IMR-90 (cell line): ENCODE results near the gene SNX5. TPM values are rescaled to one million over a fixed set of nuclear protein-coding genes. Genes with fewer than 3 reads are reported as not detected.

Experiments used
- ATAC-seq: fragments of 200-7000 bp; cut with Tn5 transposase; 2 replicates; pipeline ENCODE4 v1.9.1; 2020; ENCODE audit warnings: low read depth, mild to moderate bottlenecking, moderate library complexity
- BruUV-seq: library from RNA; stranded (reverse); fragments of 400-500 nt; replicated peaks from 2 replicates; lab custom pipeline; 2021; lab: Mats Ljungman, UMichigan
- CTCF ChIA-PET: fragments of 300-600 bp; formaldehyde crosslinking; extraction: SDS; loops from one replicate; lab custom pipeline; 2021; ENCODE audit warnings: antibody characterized with exemption; lab: Yijun Ruan, JAX
- POLR2A ChIA-PET: fragments of 300-600 bp; sonication (Branson Sonifier 250); formaldehyde crosslinking; loops from one replicate; lab custom pipeline; 2022; ENCODE audit warnings: antibody characterized with exemption; ENCODE audit not compliant: unreplicated experiment; lab: Charles Lee
- DNase-seq: peaks from one replicate; pipeline ENCODE4 v3.0.0; 2013
- H2AFZ ChIP-seq: replicated peaks from 2 replicates; pipeline ENCODE3; 2013; ENCODE audit warnings: low read length, mild to moderate bottlenecking; ENCODE audit not compliant: poor library complexity
- H2AK5ac ChIP-seq: 2 replicates; pipeline ENCODE4 v1.6.1; 2013; ENCODE audit warnings: low read depth, low read length, inconsistent platforms
- H2AK9ac ChIP-seq: replicated peaks from 2 replicates; pipeline ENCODE3; 2013; ENCODE audit warnings: mild to moderate bottlenecking, low read depth, low read length, moderate library complexity; ENCODE audit not compliant: poor library complexity
- H2BK120ac ChIP-seq: 2 replicates; pipeline ENCODE4 v1.6.1; 2013; ENCODE audit warnings: low read depth, low read length, inconsistent platforms
- H2BK15ac ChIP-seq: 3 replicates; pipeline ENCODE4 v1.6.1; 2013; ENCODE audit warnings: low read depth, low read length, inconsistent platforms
- H2BK20ac ChIP-seq: 2 replicates; pipeline ENCODE4 v1.6.1; 2013; ENCODE audit warnings: low read depth, mild to moderate bottlenecking, inconsistent platforms, low read length, moderate library complexity
- H2BK5ac ChIP-seq: 2 replicates; pipeline ENCODE4 v1.6.1; 2013; ENCODE audit warnings: mild to moderate bottlenecking, low read depth, low read length, inconsistent platforms; ENCODE audit not compliant: poor library complexity, severe bottlenecking
- H3K14ac ChIP-seq: replicated peaks from 2 replicates; pipeline ENCODE4 v1.6.1; 2013; ENCODE audit warnings: low read depth, low read length, inconsistent platforms
- H3K18ac ChIP-seq: 2 replicates; pipeline ENCODE4 v1.6.1; 2013; ENCODE audit warnings: low read depth, low read length, control low read depth
- H3K23ac ChIP-seq: 2 replicates; pipeline ENCODE4 v1.6.1; 2013; ENCODE audit warnings: low read depth, low read length, inconsistent platforms
- H3K27ac ChIP-seq: 2 replicates; pipeline ENCODE4 v1.5.1; 2013; ENCODE audit warnings: mild to moderate bottlenecking, control low read depth, low read length; ENCODE audit not compliant: insufficient read depth
- H3K27me3 ChIP-seq: 2 replicates; pipeline ENCODE4 v1.6.1; 2013; ENCODE audit warnings: low read length; ENCODE audit not compliant: control insufficient read depth, insufficient read depth
- H3K36me3 ChIP-seq: 2 replicates; pipeline ENCODE4 v1.6.1; 2013; ENCODE audit warnings: low read length, mixed read lengths; ENCODE audit not compliant: control insufficient read depth, insufficient read depth
- H3K4ac ChIP-seq: 2 replicates; pipeline ENCODE4 v1.6.1; 2013; ENCODE audit warnings: low read depth, low read length, inconsistent platforms
- H3K4me1 ChIP-seq: 2 replicates; pipeline ENCODE4 v1.6.1; 2013; ENCODE audit warnings: low read length, mixed read lengths; ENCODE audit not compliant: control insufficient read depth, insufficient read depth
- H3K4me2 ChIP-seq: 2 replicates; pipeline ENCODE4 v1.6.1; 2013; ENCODE audit warnings: low read depth, mild to moderate bottlenecking, control low read depth, low read length, moderate library complexity
- H3K4me3 ChIP-seq: 2 replicates; pipeline ENCODE4 v1.5.1; 2013; ENCODE audit warnings: low read depth, mild to moderate bottlenecking, control low read depth, low read length, moderate library complexity; ENCODE audit not compliant: insufficient read depth
- H3K56ac ChIP-seq: 2 replicates; pipeline ENCODE4 v1.6.1; 2013; ENCODE audit warnings: low read length, inconsistent platforms; ENCODE audit not compliant: insufficient read depth; ENCODE audit errors: extremely low read depth
- H3K79me1 ChIP-seq, 2 experiments: 2 replicates each; pipeline ENCODE4 v1.6.1; 2013; ENCODE audit warnings: low read length in 2 of 2, inconsistent platforms in 1 of 2, low read depth in 1 of 2
- H3K9ac ChIP-seq: 2 replicates; pipeline ENCODE4 v1.6.1; 2013; ENCODE audit warnings: low read depth, low read length, control low read depth
- H3K9me1 ChIP-seq: 2 replicates; pipeline ENCODE4 v1.6.1; 2013; ENCODE audit warnings: low read length, inconsistent platforms; ENCODE audit not compliant: insufficient read depth
- H3K9me3 ChIP-seq: 2 replicates; pipeline ENCODE4 v1.6.1; 2013; ENCODE audit warnings: low read length; ENCODE audit not compliant: control insufficient read depth, insufficient read depth
- H4K20me1 ChIP-seq: 2 replicates; pipeline ENCODE4 v1.6.1; 2013; ENCODE audit warnings: low read length, inconsistent platforms; ENCODE audit not compliant: insufficient read depth
- H4K5ac ChIP-seq: 2 replicates; pipeline ENCODE4 v1.6.1; 2013; ENCODE audit warnings: mild to moderate bottlenecking, low read depth, low read length, control low read depth
- H4K8ac ChIP-seq, 2 experiments: 2 replicates each; pipeline ENCODE4 v1.6.1; 2013; ENCODE audit warnings: low read depth in 2 of 2, low read length in 2 of 2, control low read depth in 1 of 2, inconsistent platforms in 1 of 2
- H4K91ac ChIP-seq: 2 replicates; pipeline ENCODE4 v1.6.1; 2013; ENCODE audit warnings: low read depth, low read length, inconsistent platforms; ENCODE audit not compliant: insufficient read depth
- BHLHE40 ChIP-seq: fragments of 150-350 bp; IDR thresholded peaks from 2 replicates; pipeline ENCODE4 v1.6.1; 2016; ENCODE audit warnings: mild to moderate bottlenecking, low read depth, low read length
- CHD1 ChIP-seq: IDR thresholded peaks from 2 replicates; pipeline ENCODE4 v1.6.1; 2012; ENCODE audit warnings: low read depth, low read length, improper control_type of control experiment
- FOS ChIP-seq: fragments of 150-350 bp; IDR thresholded peaks from 2 replicates; pipeline ENCODE4 v1.6.1; 2016; ENCODE audit warnings: low read depth, low read length
- MAFK ChIP-seq: IDR thresholded peaks from 2 replicates; pipeline ENCODE4 v1.6.1; 2012; ENCODE audit warnings: low read depth, low read length, improper control_type of control experiment
- MAZ ChIP-seq: IDR thresholded peaks from 2 replicates; pipeline ENCODE4 v1.6.1; 2012; ENCODE audit warnings: low read depth, mild to moderate bottlenecking, low read length, improper control_type of control experiment, moderate library complexity, borderline replicate concordance
- RAD21 ChIP-seq: IDR thresholded peaks from 2 replicates; pipeline ENCODE4 v1.6.1; 2012; ENCODE audit warnings: low read length, improper control_type of control experiment
- RCOR1 ChIP-seq: IDR thresholded peaks from 2 replicates; pipeline ENCODE4 v1.6.1; 2012; ENCODE audit warnings: mild to moderate bottlenecking, low read length, improper control_type of control experiment; ENCODE audit not compliant: insufficient replicate concordance
- RFX5 ChIP-seq: IDR thresholded peaks from 2 replicates; pipeline ENCODE4 v1.8.0; 2012; ENCODE audit warnings: low read depth, mild to moderate bottlenecking, low read length, moderate library complexity
- SMC3 ChIP-seq: fragments of 150-350 bp; IDR thresholded peaks from 2 replicates; pipeline ENCODE4 v1.6.1; 2016; ENCODE audit warnings: low read depth, mild to moderate bottlenecking, antibody characterized with exemption, low read length, moderate library complexity
- WGBS, 2 experiments: methylation state at CpG; one replicate each; pipeline versions ENCODE4 v1.1.5 to v1.1.7; 2013; ENCODE audit warnings: missing lambda C conversion rate in 2 of 2; ENCODE audit not compliant: insufficient read length in 1 of 2; ENCODE audit errors: extremely low coverage in 2 of 2; 5-methylcytosine and 5-hydroxymethylcytosine counted together
- dilution Hi-C: fragments of 300-500 bp; cut with HindIII; formaldehyde crosslinking; loops from one replicate; pipeline ENCODE4 v1.14.3; 2018; ENCODE audit warnings: low sequenced_read_pairs; ENCODE audit not compliant: unreplicated experiment
- in situ Hi-C: fragments of 300-500 bp; cut with MboI; formaldehyde crosslinking; loops from 3 replicates; pipeline ENCODE4 v1.14.3; 2019; ENCODE audit warnings: low sequenced_read_pairs, inconsistent platforms, mixed read lengths
- intact Hi-C: fragments of 100-400 bp; cut with micrococcal nuclease; formaldehyde crosslinking; loops from 2 replicates; pipeline ENCODE4 v1.10.0; 2022
- polyA plus RNA-seq, 3 experiments: library from polyadenylated mRNA; depleted of rRNA; stranded (reverse); fragments of >200 nt; gene quantifications; 2 replicates each; pipeline ENCODE4 v1.2.3, GENCODE V29; 2012; ENCODE audit warnings: low replicate concordance in 1 of 3
- total RNA-seq: library from RNA; depleted of rRNA; stranded (reverse); fragments of >200 nt; gene quantifications from 2 replicates; pipeline ENCODE4 v1.2.3, GENCODE V29; 2012
- TF ChIP-seq, protein P1 (sequence below): fragments of 150-350 bp; IDR thresholded peaks from 2 replicates; pipeline ENCODE4 v1.6.1; 2017; ENCODE audit warnings: mild to moderate bottlenecking, antibody characterized with exemption, low read length, low read depth

SNX5 gene
- total and polyA plus RNA-seq, 2 of the 4 experiments (the other 2 are of a cell fraction), result 65.4 to 92.8 TPM

DNA sequence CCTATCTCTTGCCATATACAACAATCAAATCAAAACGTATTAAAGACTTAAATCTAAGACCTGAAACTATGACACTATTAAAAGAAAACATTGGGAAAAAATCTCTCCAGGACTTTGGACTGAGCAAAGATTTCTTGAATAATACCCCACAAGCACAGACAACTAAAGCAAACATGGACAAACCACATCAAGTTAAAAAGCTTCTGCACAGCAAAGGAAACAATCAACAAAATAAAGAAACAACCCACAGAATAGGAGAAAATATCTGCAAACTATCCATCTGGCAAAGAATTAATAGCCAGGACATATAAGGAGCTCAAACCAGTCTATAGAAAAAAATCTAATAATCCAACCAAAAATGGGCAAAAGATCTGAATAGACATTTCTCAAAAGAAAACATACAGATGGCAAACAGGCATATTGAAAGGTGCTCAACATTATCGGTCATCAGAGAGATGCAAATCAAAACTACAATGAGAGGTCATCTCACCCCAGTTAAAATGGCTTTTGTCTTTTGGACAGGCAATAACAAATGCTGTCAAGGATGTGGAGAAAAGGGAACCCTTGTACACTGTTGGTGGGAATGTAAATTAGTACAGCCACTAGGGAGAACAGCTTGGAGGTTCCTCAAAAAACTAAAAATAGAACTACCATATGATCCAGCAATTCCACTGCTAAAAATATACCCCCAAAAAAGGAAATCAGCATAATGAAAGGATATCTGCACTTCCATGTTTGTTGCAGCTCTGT, 76.2 kb downstream of the SNX5 start:
- no peak overlapping the region for H3K23ac ChIP-seq
- peaks cover 11% of the 10 kb centered on the region for H3K9me3 ChIP-seq
- H2AK5ac ChIP-seq, result no peak overlapping the region
- ChIA-PET POLR2A (no interaction called here), CTCF (no interaction called here)
- no peaks in the 10 kb centered on the region for H3K36me3 ChIP-seq
- no peak overlapping the region for H3K9ac ChIP-seq
- H3K9me1 ChIP-seq, result peaks cover 7% of the 10 kb centered on the region
- H4K91ac ChIP-seq, result no peak overlapping the region
- no CpG with 5 or more reads among the region's 2 CpGs for WGBS, 2 experiments
- no peak overlapping the region for H2AK9ac ChIP-seq
- DNase-seq, result no peak
- intact Hi-C loops (no loop called here), dilution Hi-C loops (no loop called here), in situ Hi-C loops (no loop called here)
- H2BK15ac ChIP-seq, result no peak overlapping the region
- no peaks in the 10 kb centered on the region for H4K20me1 ChIP-seq
- no peak overlapping the region for H4K5ac ChIP-seq
- no peak overlapping the region for H3K4ac ChIP-seq
- no peak overlapping the region for H2AFZ ChIP-seq
- no peak overlapping the region for H2BK120ac ChIP-seq
- no peak for ATAC-seq
- no peak overlapping the region for H3K56ac ChIP-seq
- H4K8ac ChIP-seq, result no peak overlapping the region
- H3K27ac ChIP-seq, result no peak overlapping the region
- peaks cover 0 to 12% of the 10 kb centered on the region in 2 experiments; a peak in 3 of 4 replicates for H3K79me1 ChIP-seq
- H3K4me2 ChIP-seq, result no peak overlapping the region
- H3K4me1 ChIP-seq, result peaks cover 13% of the 10 kb centered on the region
- no peak overlapping the region for H3K18ac ChIP-seq
- no peak overlapping the region for H3K4me3 ChIP-seq
- no peak for TF ChIP-seq CHD1
- TF ChIP-seq RFX5, result no peak
- TF ChIP-seq RAD21, result no peak
- TF ChIP-seq MAFK, result no peak
- TF ChIP-seq FOS, result no peak
- TF ChIP-seq, protein P1, sequence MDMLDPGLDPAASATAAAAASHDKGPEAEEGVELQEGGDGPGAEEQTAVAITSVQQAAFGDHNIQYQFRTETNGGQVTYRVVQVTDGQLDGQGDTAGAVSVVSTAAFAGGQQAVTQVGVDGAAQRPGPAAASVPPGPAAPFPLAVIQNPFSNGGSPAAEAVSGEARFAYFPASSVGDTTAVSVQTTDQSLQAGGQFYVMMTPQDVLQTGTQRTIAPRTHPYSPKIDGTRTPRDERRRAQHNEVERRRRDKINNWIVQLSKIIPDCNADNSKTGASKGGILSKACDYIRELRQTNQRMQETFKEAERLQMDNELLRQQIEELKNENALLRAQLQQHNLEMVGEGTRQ, result no peak
- no peak for TF ChIP-seq BHLHE40
- TF ChIP-seq SMC3, result no peak
- TF ChIP-seq RCOR1, result no peak
- no peak for TF ChIP-seq MAZ
- no peak overlapping the region for H2BK20ac ChIP-seq
- no TSS peak for BruUV-seq
- no peak overlapping the region for H2BK5ac ChIP-seq
- no peaks in the 10 kb centered on the region for H3K27me3 ChIP-seq
- no peak overlapping the region for H3K14ac ChIP-seq
